ENCODE measurements around the gene DCAF11. TPM values are rescaled to one million over a fixed set of nuclear protein-coding genes. Genes with fewer than 3 reads are reported as not detected.

Gene DCAF11
- total and polyA plus RNA-seq, 2 of the 13 experiments (the other 11 are each of a cell fraction or from before 2014, with no cell fraction given), result 150 to 257 TPM

GRCh38 chr14:24096545-24097181 lies 17.9 kb upstream of the DCAF11 start (continued):
- no peak for TF ChIP-seq ZNF577 (CRISPR knock-in tag; IDR thresholded peaks at IDR 0.05; ENCODE audit: borderline replicate concordance, low read depth)
- no peak for TF ChIP-seq ARID5B (CRISPR knock-in tag; IDR thresholded peaks at IDR 0.05)
- TF ChIP-seq ZNF331 (CRISPR knock-in tag; IDR thresholded peaks at IDR 0.05), result no peak
- TF ChIP-seq RCOR2 (CRISPR knock-in tag; IDR thresholded peaks at IDR 0.05), result no peak
- TF ChIP-seq XRCC5 (optimal IDR thresholded peaks at IDR 0.05; ENCODE audit: low read length), result no peak
- TF ChIP-seq ZNF333 (CRISPR knock-in tag; IDR thresholded peaks at IDR 0.05; ENCODE audit: borderline replicate concordance), result peak; percentile 90; the same call in 1 of the 2 replicates
- TF ChIP-seq PRMT3 (CRISPR knock-in tag; IDR thresholded peaks at IDR 0.05; ENCODE audit: borderline replicate concordance, low read depth), result no peak
- TF ChIP-seq ARNT2 (CRISPR knock-in tag; IDR thresholded peaks at IDR 0.05; ENCODE audit: low read depth), result no peak
- TF ChIP-seq FOXO1 (CRISPR knock-in tag; IDR thresholded peaks at IDR 0.05), result 0 out of 2 replicates have a peak, but pooled peaks have one; percentile 31
- TF ChIP-seq ETV6 (CRISPR knock-in tag; conservative IDR thresholded peaks at IDR 0.05), result no peak
- no peak for TF ChIP-seq FOSL1 (CRISPR knock-in tag; IDR thresholded peaks at IDR 0.05; ENCODE audit: borderline replicate concordance)
- TF ChIP-seq SP140L (CRISPR knock-in tag; IDR thresholded peaks at IDR 0.05; ENCODE audit: borderline replicate concordance), result no peak
- no peak for TF ChIP-seq E2F2 (CRISPR knock-in tag; IDR thresholded peaks at IDR 0.05; ENCODE audit: borderline replicate concordance)
- TF ChIP-seq ETV5 (CRISPR knock-in tag; IDR thresholded peaks at IDR 0.05; ENCODE audit: borderline replicate concordance), result peak; percentile 11; the same call in 1 of the 2 replicates
- TF ChIP-seq ATF7 (IDR thresholded peaks at IDR 0.05), result no peak
- peak; percentile 78; the same call in 1 of the 2 replicates for TF ChIP-seq ATF7 (CRISPR knock-in tag; IDR thresholded peaks at IDR 0.05)
- no peak for TF ChIP-seq TEAD2 (CRISPR knock-in tag; IDR thresholded peaks at IDR 0.05)
- TF ChIP-seq IRF9 (CRISPR knock-in tag; IDR thresholded peaks at IDR 0.05; ENCODE audit: borderline replicate concordance), result peak; percentile 78; the same call in 1 of the 2 replicates
- no peak for TF ChIP-seq EP300 (IDR thresholded peaks at IDR 0.05; ENCODE audit: low read depth in 2 of 2, low read length in 2 of 2)
- TF ChIP-seq EP300 (CRISPR knock-in tag; IDR thresholded peaks at IDR 0.05; ENCODE audit: borderline replicate concordance), result 0 out of 2 replicates have a peak, but pooled peaks have one; percentile 19
- TF ChIP-seq TAF15 (IDR thresholded peaks at IDR 0.05; ENCODE audit: low read depth, low read length, poor library complexity, severe bottlenecking), result no peak
